Prostate gland (tissue), 2 donors: ENCODE data around the gene DHRS1. TPM values are rescaled to one million over a fixed set of nuclear protein-coding genes. Genes with fewer than 3 reads are reported as not detected.

Source experiments
- DNase-seq: peaks from one replicate; pipeline ENCODE4 v3.0.0-alpha.2; 2019; ENCODE audit warnings: low spot score
- H3K27ac ChIP-seq, 2 donors: fragments of 200-600 bp; sonication (generic); 2 replicates each; pipeline ENCODE4 v1.5.1; 2017 to 2019
- H3K27me3 ChIP-seq: fragments of 200-600 bp; sonication (generic); replicated peaks from 2 replicates; pipeline ENCODE4 v1.5.1; 2019; ENCODE audit not compliant: insufficient read depth
- H3K36me3 ChIP-seq, 2 donors: fragments of 200-600 bp; sonication (generic); 1 replicate in 1 of 2; 2 replicates in 1 of 2; pipeline versions ENCODE4 v1.5.1 to v1.8.1; 2017 to 2019
- H3K4me1 ChIP-seq: fragments of 200-600 bp; sonication (generic); replicated peaks from 2 replicates; pipeline ENCODE4 v1.5.1; 2019
- H3K4me3 ChIP-seq, 2 donors: fragments of 200-600 bp; sonication (generic); 2 replicates each; pipeline ENCODE4 v1.5.1; 2017 to 2019
- H3K9me3 ChIP-seq: fragments of 200-600 bp; sonication (generic); 2 replicates; pipeline ENCODE4 v1.5.1; 2017
- CTCF ChIP-seq, 4 experiments: fragments of 200-600 bp in 2 of 4; fragments of 450-650 bp in 2 of 4; sonication (generic) in 2 of 4; IDR thresholded peaks; 1 replicate in 3 of 4; 2 replicates in 1 of 4; pipeline ENCODE4 v1.5.1; 2016 to 2019; ENCODE audit warnings: antibody characterized with exemption in 4 of 4, mild to moderate bottlenecking in 2 of 4, moderate library complexity in 2 of 4
- POLR2A ChIP-seq: fragments of 450-650 bp; IDR thresholded peaks from one replicate; pipeline ENCODE4 v1.6.1; 2016; ENCODE audit warnings: antibody characterized with exemption, mild to moderate bottlenecking
- POLR2AphosphoS5 ChIP-seq: sonication (generic); formaldehyde crosslinking; IDR thresholded peaks from one replicate; pipeline ENCODE4 v1.6.1; 2017; ENCODE audit warnings: antibody characterized with exemption
- WGBS: methylation state at CpG from one replicate; pipeline ENCODE4 v1.1.5; 2018; 5-methylcytosine and 5-hydroxymethylcytosine counted together
- intact Hi-C: fragments of 100-400 bp; cut with DNase I; formaldehyde crosslinking; loops from one replicate; pipeline ENCODE4 v1.14.2; 2022
- total RNA-seq, 2 donors: library from RNA; depleted of rRNA; stranded (reverse); fragments of >200 nt; gene quantifications; one replicate each; pipeline ENCODE4 v1.1.0, GENCODE V29; 2016

Gene DHRS1
- total RNA-seq, result 10 to 100 TPM; 16.9 to 74.0 TPM

GRCh38 chr14:24299255-24300191 lies at the start of gene DHRS1, which contains the start of gene NOP9:
DHRS1 (minus strand) TSS chr14:24299780; CDS start chr14:24299106, 674 bp downstream.
NOP9 (plus strand) TSS chr14:24299850; CDS start chr14:24299955, 105 bp downstream.
- intact Hi-C loops, result loop anchor here (1.0 kb wide), 1 partner anchor 28 kb away; the partner anchor contains the start of gene RABGGTA
- peak in 1 of 4 experiments; percentile 30 for TF ChIP-seq CTCF (IDR thresholded peaks at IDR 0.05)
- peak; percentile 96 for TF ChIP-seq POLR2AphosphoS5
- peak; percentile 86 for TF ChIP-seq POLR2A
- peak; percentile 92 for DNase-seq

GRCh38 chr14:24348186-24348585 lies 48.6 kb upstream of the DHRS1 start:
- Histone ChIP-seq H3K36me3 (no peaks in the 10 kb centered on the region), H3K4me3 (no peak overlapping the region), H3K27me3 (no peaks in the 10 kb centered on the region), H3K9me3 (no peaks in the 10 kb centered on the region), H3K27ac (no peak overlapping the region), H3K4me1 (no peaks in the 10 kb centered on the region)
- WGBS, result 87% methylated on average over 2 of the region's 2 CpGs
- intact Hi-C loops, result no loop called here
- TF ChIP-seq POLR2A, result no peak
- no peak for TF ChIP-seq POLR2AphosphoS5
- TF ChIP-seq CTCF (IDR thresholded peaks at IDR 0.05), result no peak
- no peak for DNase-seq

More at GRCh38 chr14:24299255-24300191, at the start of gene DHRS1, which contains the start of gene NOP9:
- H3K9me3 ChIP-seq, result no peaks in the 10 kb centered on the region
- H3K4me1 ChIP-seq, result peaks cover 14% of the 10 kb centered on the region
- H3K36me3 ChIP-seq, result peaks cover 15 to 18% of the 10 kb centered on the region in 2 donors
- H3K4me3 ChIP-seq, result peak within 1 kb of the TSS; percentile 66 to 69
- H3K27ac ChIP-seq, result peak within 1 kb of the TSS; percentile 76 to 82
- under 1% methylated on average over 43 of the region's 75 CpGs for WGBS
- no peaks in the 10 kb centered on the region for H3K27me3 ChIP-seq

GRCh38 chr14:24347134-24347533 lies 47.6 kb upstream of the DHRS1 start:
- Histone ChIP-seq H3K27me3 (no peaks in the 10 kb centered on the region), H3K4me1 (no peaks in the 10 kb centered on the region), H3K27ac (no peak overlapping the region), H3K4me3 (no peak overlapping the region), H3K9me3 (no peaks in the 10 kb centered on the region), H3K36me3 (no peaks in the 10 kb centered on the region)
- no peak for TF ChIP-seq CTCF (IDR thresholded peaks at IDR 0.05)
- intact Hi-C loops, result no loop called here
- no peak for DNase-seq
- 63% methylated on average over 1 of the region's 1 CpG for WGBS

GRCh38 chr14:24343795-24344660 lies 44.4 kb upstream of the DHRS1 start:
- no peak overlapping the region for H3K4me3 ChIP-seq
- 73% methylated on average over 7 of the region's 7 CpGs for WGBS
- H3K4me1 ChIP-seq, result no peaks in the 10 kb centered on the region
- H3K36me3 ChIP-seq, result no peaks in the 10 kb centered on the region
- no peaks in the 10 kb centered on the region for H3K27me3 ChIP-seq
- intact Hi-C loops, result no loop called here
- H3K9me3 ChIP-seq, result no peaks in the 10 kb centered on the region
- DNase-seq, result no peak
- TF ChIP-seq POLR2A, result no peak
- no peak for TF ChIP-seq CTCF (IDR thresholded peaks at IDR 0.05)
- no peak for TF ChIP-seq POLR2AphosphoS5
- H3K27ac ChIP-seq, result no peak overlapping the region
